SJCRH30 (cell line): ENCODE results near the gene ALDOC. TPM values are rescaled to one million over a fixed set of nuclear protein-coding genes. Genes with fewer than 3 reads are reported as not detected.
"Not testable (repeated sequence)": the region's sequence is repeated elsewhere in the genome, so short reads cannot be mapped to it uniquely, and the experiment has no call there.

Experiments used
- DNase-seq, 2 experiments: peaks; one replicate each; pipeline ENCODE4 v3.0.0-alpha.2; 2015 to 2020
- H3K27ac ChIP-seq: fragments of 250-450 bp; sonication (Bioruptor Pico); 2 replicates; pipeline ENCODE4 v1.5.1; 2020; ENCODE audit warnings: mild to moderate bottlenecking, moderate library complexity
- H3K27me3 ChIP-seq: fragments of 250-450 bp; sonication (Bioruptor Pico); 2 replicates; pipeline ENCODE4 v1.5.1; 2020; ENCODE audit warnings: mild to moderate bottlenecking, moderate library complexity
- H3K36me3 ChIP-seq: fragments of 250-450 bp; sonication (Bioruptor Pico); 2 replicates; pipeline ENCODE4 v1.5.1; 2020; ENCODE audit warnings: mild to moderate bottlenecking, moderate library complexity
- H3K4me1 ChIP-seq: fragments of 250-450 bp; sonication (Bioruptor Pico); 2 replicates; pipeline ENCODE4 v1.5.1; 2020; ENCODE audit warnings: mild to moderate bottlenecking, moderate library complexity
- H3K4me3 ChIP-seq: fragments of 250-450 bp; sonication (Bioruptor Pico); 2 replicates; pipeline ENCODE4 v1.5.1; 2020; ENCODE audit warnings: mild to moderate bottlenecking, moderate library complexity
- H3K9me3 ChIP-seq: fragments of 250-450 bp; sonication (Bioruptor Pico); replicated peaks from 2 replicates; pipeline ENCODE4 v1.5.1; 2020; ENCODE audit warnings: mild to moderate bottlenecking, moderate library complexity
- total RNA-seq: library from RNA; depleted of rRNA; stranded (reverse); fragments of >200 nt; shearing (Covaris generic); gene quantifications from 2 replicates; pipeline ENCODE4 v1.2.3, GENCODE V29; 2014; rRNA removed

Gene ALDOC
- 0.18 and 0.47 TPM in 2 replicates for total RNA-seq

DNA sequence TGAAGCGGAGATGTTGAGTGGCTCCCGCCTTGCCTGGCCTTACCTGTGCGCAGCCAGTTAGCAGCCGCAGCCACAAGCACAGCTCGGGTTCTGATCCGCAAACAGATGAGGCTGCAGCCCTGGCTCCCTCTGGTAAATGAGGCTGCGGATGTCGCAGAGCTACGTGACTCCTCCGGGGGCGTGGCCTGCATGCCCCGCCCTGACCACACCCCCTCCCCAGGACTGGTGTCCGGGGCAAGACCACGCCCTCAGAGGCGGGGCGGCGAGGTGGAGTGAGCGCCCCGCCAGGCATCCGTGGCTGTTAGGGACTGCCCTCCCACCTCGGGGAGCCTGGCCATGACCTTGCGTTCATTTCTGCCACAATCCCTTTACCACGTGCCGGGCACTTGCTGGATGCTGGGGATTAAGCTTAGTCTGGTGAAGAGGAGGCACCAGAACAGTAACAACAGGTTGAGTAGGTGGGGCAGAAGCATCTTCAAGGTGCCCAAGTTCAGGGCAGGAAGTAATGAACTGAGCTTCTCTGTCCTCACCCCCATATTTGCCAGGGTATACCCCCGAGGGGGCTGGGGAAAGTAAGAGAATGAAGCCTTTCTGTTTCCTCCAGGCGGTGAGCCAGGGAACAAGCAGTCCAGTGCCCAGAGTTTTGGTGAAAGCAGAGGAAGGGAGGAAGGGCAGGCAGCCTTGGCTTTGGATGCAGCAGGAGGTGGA is at the start of gene ALDOC:
Gene ALDOC (minus strand): TSS at position 138 of the 708 bp plus-strand sequence. CDS start 1,363 bp downstream, outside the sequence.
- no peak within 1 kb of the TSS for H3K4me3 ChIP-seq
- H3K4me1 ChIP-seq = peaks cover 5% of the 10 kb centered on the region; the same call in 1 of the 2 replicates
- peak; percentile 75 to 86 for DNase-seq
- no peaks in the 10 kb centered on the region for H3K9me3 ChIP-seq
- H3K27ac ChIP-seq = no peak within 1 kb of the TSS
- H3K36me3 ChIP-seq = peaks cover 46% of the 10 kb centered on the region
- no peaks in the 10 kb centered on the region for H3K27me3 ChIP-seq

DNA sequence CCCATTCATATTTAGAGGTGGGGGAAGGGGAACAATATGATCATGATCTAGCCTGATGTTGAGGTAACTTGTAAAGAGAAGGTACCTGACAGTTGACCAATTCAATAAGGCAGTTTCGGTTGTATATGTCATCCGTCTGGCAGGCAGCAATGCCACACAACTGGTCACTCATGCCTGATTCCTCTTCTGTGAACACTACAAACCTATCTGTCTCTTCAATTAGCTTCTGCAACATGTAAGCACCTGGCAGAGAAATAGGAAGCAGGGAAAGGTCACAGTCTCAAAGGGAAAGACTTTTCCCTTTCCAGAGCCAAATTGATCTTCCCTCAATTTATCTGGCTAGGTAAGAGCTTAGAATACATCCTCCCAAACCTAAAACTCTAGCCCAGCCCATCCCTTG is 47.5 kb upstream of the ALDOC start:
- peaks cover 81% of the 10 kb centered on the region for H3K36me3 ChIP-seq

DNA sequence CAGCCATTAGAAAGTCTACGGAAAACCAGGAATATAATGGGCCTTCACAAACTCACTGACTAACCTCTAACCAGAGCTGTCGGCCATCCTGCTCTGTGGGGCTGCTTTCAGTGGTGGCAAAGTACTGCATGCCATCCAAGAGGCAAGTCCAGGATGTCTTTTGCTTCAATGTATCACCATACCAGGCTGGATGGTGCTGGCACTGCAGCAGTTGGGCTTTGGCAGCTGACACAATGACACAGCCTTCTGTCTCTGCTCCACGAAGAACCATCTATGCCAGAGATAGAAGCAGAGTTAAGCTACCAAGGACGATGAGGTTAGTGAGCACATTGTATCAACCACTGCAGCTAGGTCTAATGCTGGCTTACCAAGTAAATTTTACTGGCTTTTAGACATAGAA is 47.0 kb upstream of the ALDOC start:
- Histone ChIP-seq H3K9me3 (no peaks in the 10 kb centered on the region), H3K4me3 (no peak overlapping the region), H3K27me3 (no peaks in the 10 kb centered on the region), H3K27ac (no peak overlapping the region), H3K4me1 (no peaks in the 10 kb centered on the region), H3K36me3 (peaks cover 84% of the 10 kb centered on the region)
- no peak for DNase-seq

More for the DNA sequence above, 47.5 kb upstream of the ALDOC start:
- no peaks in the 10 kb centered on the region for H3K9me3 ChIP-seq
- H3K27ac ChIP-seq = no peak overlapping the region
- no peak for DNase-seq
- H3K4me3 ChIP-seq = no peak overlapping the region
- no peaks in the 10 kb centered on the region for H3K27me3 ChIP-seq
- no peaks in the 10 kb centered on the region for H3K4me1 ChIP-seq

DNA sequence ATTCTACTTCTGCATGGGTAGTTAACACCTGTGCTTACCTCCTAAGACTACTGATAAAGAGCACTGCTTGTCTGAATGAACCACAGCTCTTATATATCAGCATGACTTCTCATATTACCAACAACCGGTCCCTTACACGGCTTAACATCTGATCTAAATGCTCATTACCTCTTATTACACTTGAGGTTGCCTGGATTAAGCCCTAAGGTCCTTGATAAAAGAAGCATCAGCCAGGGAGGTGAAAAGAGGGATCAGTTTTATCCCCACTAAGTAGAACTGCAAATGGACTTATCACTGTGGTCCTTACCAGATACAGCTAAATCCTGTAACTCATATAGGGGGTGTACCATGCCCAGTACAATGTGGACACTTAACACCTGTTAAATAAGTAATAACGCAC is 45.5 kb upstream of the ALDOC start:
- DNase-seq = no peak
- Histone ChIP-seq H3K27ac (no peak overlapping the region), H3K36me3 (peaks cover 83% of the 10 kb centered on the region), H3K9me3 (no peaks in the 10 kb centered on the region), H3K4me3 (no peak overlapping the region), H3K27me3 (no peaks in the 10 kb centered on the region), H3K4me1 (no peaks in the 10 kb centered on the region)

DNA sequence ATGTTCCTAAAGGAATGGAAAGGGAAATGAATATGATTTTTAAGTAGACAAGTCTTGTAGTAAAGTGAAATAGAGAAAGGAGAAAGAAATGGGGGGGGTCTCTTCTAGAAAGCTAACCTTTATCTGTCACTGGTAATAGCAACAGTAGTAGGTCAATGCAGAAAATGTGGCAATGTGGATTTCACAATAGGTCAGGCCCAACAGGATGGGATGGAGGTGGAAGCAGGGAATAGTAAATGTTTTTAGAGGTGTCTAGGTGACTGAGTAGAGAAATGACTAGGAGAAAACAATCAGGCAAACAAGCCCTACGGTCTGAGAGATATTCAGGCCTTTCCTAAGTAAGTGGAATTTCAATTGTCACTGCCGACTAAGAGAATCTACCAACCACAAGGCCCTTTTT is 43.3 kb upstream of the ALDOC start:
- no peak for DNase-seq
- Histone ChIP-seq H3K4me3 (no peak overlapping the region), H3K36me3 (peaks cover 95% of the 10 kb centered on the region), H3K9me3 (no peaks in the 10 kb centered on the region), H3K27ac (no peak overlapping the region), H3K4me1 (no peaks in the 10 kb centered on the region), H3K27me3 (no peaks in the 10 kb centered on the region)

DNA sequence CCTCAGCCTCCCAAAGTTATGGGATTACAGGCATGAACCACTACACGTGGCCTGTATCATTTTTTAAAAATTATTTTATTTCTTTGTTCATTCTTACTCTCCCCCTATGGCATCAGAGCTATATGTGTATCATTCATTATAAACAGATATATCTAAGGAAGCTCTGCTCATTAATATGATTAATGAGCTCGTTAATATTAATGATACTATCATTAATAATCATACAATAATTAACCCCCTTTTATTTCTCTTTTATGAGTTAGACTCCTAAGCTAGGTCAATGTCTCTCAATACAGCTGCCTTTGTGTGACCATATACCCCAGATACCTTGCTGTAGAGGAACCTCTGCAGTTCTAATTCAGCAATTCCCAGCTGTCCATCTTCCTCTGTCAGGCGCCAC is 41.8 kb upstream of the ALDOC start:
- no peaks in the 10 kb centered on the region for H3K4me1 ChIP-seq
- no peaks in the 10 kb centered on the region for H3K9me3 ChIP-seq
- H3K27ac ChIP-seq = no peak overlapping the region
- peaks cover 90% of the 10 kb centered on the region for H3K36me3 ChIP-seq
- H3K27me3 ChIP-seq = no peaks in the 10 kb centered on the region
- H3K4me3 ChIP-seq = no peak overlapping the region
- DNase-seq = no peak

DNA sequence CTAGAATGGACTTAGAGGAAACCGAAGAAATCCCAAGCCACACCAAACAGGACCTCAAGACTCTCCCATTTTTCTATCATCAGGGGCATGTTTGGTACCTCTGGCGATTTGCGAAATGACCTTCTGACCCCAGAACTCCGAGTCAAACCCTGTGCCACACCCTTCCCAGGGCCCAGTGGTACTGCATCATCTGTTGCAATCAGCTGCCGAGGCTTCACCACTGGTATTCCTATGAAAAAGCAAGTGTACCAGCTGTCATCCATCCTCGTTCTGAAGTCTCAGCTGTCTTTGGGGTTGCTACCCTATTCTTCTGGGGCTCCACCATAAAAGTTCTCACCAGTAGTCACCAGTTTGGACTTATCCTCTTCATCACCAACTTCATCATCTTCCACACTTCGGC is 39.6 kb upstream of the ALDOC start:
- H3K9me3 ChIP-seq = no peaks in the 10 kb centered on the region
- no peaks in the 10 kb centered on the region for H3K27me3 ChIP-seq
- no peak overlapping the region for H3K4me3 ChIP-seq
- H3K36me3 ChIP-seq = peaks cover 80% of the 10 kb centered on the region
- DNase-seq = peak in 1 of 2 experiments; percentile 26
- H3K27ac ChIP-seq = no peak overlapping the region
- no peaks in the 10 kb centered on the region for H3K4me1 ChIP-seq

DNA sequence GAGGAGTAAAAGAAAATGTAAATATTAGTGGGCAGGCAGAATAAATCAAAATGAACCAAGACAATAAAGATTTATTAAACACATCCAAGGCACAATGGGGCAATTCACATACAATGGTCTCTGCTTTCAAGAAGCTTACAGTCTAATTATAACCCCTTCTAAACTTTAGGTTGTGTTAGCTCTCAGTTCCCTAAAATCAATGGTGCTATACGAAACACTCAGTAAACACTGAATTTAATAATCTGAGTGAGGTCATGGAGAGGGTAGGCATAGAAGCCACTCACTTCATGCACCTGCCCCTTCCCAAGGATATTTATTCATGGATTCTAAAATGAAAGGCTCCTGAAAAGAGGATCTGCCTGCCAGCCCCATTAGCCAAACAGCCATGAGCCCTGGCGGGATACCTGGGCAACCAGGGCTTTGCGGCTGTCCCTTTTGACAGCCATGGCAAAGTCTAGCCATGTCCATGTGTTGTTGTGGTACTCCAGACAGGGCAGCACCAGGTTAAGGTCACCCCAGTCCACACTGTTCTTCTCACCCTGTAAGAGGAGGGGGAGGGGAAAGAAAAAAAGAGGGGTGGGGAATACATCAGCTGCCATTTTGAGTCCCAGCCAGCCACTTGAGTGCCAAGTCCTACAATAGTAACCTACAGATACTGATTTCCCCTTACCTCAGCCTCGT is 38.7 kb upstream of the ALDOC start:
- Histone ChIP-seq H3K36me3 (peaks cover 76% of the 10 kb centered on the region), H3K27ac (no peak overlapping the region), H3K4me1 (no peaks in the 10 kb centered on the region), H3K4me3 (no peak overlapping the region), H3K9me3 (no peaks in the 10 kb centered on the region), H3K27me3 (no peaks in the 10 kb centered on the region)
- no peak for DNase-seq

DNA sequence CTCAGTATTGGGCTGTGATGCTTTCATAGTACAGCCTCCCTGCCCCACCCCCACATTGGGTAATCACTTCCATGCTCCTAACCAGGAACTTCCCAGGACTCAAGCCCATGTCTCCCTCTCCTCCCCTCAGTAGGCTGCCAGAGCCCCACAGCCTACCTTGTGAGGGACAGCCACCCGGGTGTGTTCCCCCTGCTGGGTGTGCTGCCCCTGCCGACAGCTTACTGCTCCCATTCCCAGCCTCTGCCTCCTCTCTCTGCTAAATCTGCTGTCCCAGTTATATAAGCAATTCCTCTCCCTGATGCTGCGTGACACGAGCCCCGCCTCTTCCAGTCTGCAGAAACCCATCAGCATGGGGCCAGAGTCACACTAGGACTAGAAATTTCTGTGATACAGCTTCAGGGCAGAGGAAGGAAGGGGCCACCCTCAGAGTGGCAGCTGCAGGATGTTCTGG is 37.3 kb upstream of the ALDOC start, which contains the start of gene RSKR:
Gene RSKR (minus strand): TSS at position 255 of the 451 bp plus-strand sequence. CDS start 24 bp downstream, at position 231.
- H3K4me1 ChIP-seq = no peaks in the 10 kb centered on the region
- H3K9me3 ChIP-seq = no peaks in the 10 kb centered on the region
- H3K4me3 ChIP-seq = no peak within 1 kb of the TSS
- H3K36me3 ChIP-seq = peaks cover 65% of the 10 kb centered on the region
- H3K27ac ChIP-seq = no peak within 1 kb of the TSS
- no peak for DNase-seq
- no peaks in the 10 kb centered on the region for H3K27me3 ChIP-seq

DNA sequence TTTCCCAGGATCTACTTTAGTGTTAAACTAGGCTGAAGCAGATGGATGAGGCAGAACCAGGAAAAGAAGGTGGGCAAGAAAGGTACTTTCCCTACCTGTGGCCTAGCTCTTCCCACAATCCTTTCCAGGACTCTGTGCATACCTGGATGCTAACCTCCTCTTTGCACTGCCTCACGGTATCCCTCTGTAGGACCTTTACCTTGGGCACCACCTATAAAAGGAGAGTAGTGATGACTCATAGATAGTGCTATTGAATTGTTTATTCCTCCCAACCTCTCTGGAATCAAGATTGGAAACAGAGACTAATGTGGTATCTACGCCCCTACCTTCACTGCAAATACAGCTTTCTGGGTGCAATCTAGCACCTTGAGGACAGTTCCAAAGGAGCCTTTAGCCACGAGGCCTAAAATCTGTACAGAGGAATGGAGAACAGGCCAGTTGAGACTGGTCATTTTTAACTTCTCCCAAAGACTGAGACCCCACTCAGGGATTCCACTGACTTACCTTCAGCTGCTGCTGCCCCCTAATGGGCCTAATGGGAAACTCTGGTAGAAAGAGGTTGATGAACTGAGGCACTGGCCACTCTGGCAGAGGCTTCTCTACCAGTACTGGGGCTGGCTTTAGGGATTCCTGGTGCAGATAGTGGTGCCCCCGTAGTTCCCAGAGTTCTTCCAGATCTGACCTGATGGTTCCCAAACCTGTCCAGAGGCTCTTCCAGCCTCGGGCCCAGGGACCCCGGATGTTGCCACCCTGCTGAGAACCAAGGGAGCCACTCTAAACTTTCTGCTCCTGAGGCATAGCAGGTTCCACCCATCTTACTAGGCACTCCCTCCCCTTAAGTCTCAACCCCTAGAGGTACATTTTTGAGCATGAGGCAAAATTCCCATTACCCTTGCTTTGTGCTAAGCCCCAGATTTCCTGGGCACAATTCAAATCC is 36.5 kb upstream of the ALDOC start:
- peaks cover 58% of the 10 kb centered on the region for H3K36me3 ChIP-seq
- no peaks in the 10 kb centered on the region for H3K9me3 ChIP-seq
- H3K4me1 ChIP-seq = no peaks in the 10 kb centered on the region
- H3K27me3 ChIP-seq = no peaks in the 10 kb centered on the region
- H3K4me3 ChIP-seq = no peak overlapping the region
- DNase-seq = peak; percentile 54 to 70
- H3K27ac ChIP-seq = no peak overlapping the region

DNA sequence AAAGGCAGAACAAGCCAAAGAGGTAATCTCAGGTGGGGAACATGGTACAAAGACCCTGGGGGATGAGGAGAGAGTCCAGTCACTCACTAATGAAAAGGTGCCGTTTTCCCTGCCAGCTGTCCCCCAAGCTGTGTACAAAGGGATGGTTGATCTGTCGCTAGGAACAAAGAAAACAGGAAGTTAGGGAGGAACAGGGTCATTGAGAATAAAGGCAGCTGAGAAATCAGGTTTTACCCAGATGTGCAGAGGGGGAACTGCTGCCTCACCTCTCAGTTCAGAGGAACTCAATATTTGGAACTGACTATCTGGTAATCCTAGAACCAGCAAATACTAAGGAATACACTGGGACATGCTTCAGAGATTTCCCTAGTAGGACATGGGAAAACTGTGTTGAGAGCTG is 35.8 kb upstream of the ALDOC start:
- no peak overlapping the region for H3K27ac ChIP-seq
- H3K4me3 ChIP-seq = no peak overlapping the region
- peaks cover 53% of the 10 kb centered on the region for H3K36me3 ChIP-seq
- no peak for DNase-seq
- no peaks in the 10 kb centered on the region for H3K27me3 ChIP-seq
- no peaks in the 10 kb centered on the region for H3K4me1 ChIP-seq
- H3K9me3 ChIP-seq = no peaks in the 10 kb centered on the region

DNA sequence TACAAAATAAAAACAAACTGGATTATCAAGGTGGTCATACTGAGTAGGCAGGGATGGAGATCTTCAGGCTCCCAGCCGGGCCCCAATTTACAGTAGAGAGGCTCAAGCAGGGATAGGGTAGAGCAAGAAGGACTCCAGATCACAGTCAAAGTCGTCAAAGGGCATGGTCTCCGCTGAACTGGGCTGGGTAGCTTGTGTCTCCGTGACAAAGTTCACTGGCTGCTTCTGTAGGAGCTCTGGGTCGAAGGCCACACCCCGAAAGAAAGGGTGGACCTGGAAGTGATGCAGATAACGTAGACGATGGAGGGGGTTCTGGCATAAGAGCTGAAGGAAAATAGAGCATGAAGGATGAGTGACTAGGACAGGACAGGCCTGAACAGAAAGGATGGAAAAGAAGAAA is 33.7 kb upstream of the ALDOC start:
- Histone ChIP-seq H3K27me3 (no peaks in the 10 kb centered on the region), H3K36me3 (peaks cover 35% of the 10 kb centered on the region), H3K9me3 (no peaks in the 10 kb centered on the region), H3K4me3 (no peak overlapping the region), H3K4me1 (no peaks in the 10 kb centered on the region), H3K27ac (no peak overlapping the region)
- no peak for DNase-seq

DNA sequence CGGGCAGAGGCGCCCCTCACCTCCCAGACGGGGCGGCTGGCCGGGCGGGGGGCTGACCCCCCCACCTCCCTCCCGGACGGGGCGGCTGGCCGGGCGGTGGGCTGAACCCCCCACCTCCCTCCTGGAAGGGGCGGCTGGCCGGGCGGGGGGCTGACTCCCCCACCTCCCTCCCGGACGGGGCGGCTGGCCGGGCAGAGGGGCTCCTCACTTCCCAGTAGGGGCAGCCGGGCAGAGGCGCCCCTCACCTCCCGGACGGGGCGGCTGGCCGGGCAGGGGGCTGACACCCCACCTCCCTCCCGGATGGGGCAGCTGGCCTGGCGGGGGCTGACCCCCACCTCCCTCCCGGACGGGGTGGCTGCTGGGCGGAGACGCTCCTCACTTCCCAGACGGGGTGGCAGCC is 27.3 kb upstream of the ALDOC start:
- H3K36me3 ChIP-seq, H3K27me3 ChIP-seq, H3K4me1 ChIP-seq, H3K9me3 ChIP-seq, H3K27ac ChIP-seq, H3K4me3 ChIP-seq, DNase-seq: not testable (repeated sequence)

DNA sequence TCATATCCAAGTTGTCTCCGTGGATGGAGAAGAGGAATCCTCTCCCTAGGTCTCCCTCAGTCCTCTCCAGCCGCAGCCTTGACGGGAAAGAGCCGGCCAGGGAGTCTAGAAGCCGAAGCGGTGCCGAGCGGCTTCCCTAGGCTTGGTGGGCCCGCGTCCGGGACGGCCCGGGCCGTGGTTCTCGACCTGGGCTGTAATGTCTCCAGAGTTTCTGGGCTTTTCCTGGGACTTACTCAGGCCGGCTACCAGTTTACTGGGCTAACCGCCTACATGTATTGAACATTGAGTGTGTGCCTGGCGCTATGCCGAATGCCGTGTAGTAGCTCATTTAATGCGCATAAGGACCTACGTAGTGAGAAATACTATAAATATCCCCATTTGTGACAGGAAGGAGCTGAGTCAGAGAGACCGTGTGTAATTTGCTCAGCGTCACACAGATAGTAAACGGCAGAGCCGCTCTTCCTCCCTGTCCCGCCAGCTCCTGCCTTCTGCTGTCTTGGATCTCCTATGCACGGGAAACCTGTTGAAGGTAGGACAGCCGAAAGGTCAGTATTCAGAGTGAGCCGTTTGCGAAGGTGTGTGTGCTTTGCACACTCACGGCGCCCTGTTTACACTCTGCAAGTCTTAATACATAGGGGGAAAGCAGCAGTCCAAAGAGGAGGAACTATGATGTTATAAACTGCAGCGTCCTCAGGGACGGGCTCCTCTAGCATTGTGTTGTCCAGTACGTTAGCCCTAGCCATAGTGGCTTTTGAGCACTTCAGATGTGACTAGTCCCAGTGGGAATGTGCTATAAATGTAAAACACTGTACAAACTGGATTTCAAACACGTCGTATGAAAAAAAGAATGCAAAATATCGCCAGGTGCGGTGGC is 22.9 kb upstream of the ALDOC start:
- Histone ChIP-seq H3K36me3 (peaks cover 11% of the 10 kb centered on the region; the same call in 1 of the 2 replicates), H3K4me3 (peak overlapping the region; percentile 94), H3K27ac (peak overlapping the region; percentile 85), H3K27me3 (no peaks in the 10 kb centered on the region), H3K4me1 (no peaks in the 10 kb centered on the region), H3K9me3 (no peaks in the 10 kb centered on the region)
- DNase-seq = peak; percentile 70 to 79
